Measurements from ENCODE around the gene NKX2-3.

- TF ChIP-seq POLR2A (IDR thresholded peaks at IDR 0.05) (no peak), CTCF (IDR thresholded peaks at IDR 0.05) (no peak)
These were observed 22.6 kb downstream of the NKX2-3 start for GRCh38 chr10:99555371-99555770.

Data from Peyer's patch (tissue), 4 donors.